ENCODE results near the gene KCTD6.

- TF ChIP-seq, protein P1, sequence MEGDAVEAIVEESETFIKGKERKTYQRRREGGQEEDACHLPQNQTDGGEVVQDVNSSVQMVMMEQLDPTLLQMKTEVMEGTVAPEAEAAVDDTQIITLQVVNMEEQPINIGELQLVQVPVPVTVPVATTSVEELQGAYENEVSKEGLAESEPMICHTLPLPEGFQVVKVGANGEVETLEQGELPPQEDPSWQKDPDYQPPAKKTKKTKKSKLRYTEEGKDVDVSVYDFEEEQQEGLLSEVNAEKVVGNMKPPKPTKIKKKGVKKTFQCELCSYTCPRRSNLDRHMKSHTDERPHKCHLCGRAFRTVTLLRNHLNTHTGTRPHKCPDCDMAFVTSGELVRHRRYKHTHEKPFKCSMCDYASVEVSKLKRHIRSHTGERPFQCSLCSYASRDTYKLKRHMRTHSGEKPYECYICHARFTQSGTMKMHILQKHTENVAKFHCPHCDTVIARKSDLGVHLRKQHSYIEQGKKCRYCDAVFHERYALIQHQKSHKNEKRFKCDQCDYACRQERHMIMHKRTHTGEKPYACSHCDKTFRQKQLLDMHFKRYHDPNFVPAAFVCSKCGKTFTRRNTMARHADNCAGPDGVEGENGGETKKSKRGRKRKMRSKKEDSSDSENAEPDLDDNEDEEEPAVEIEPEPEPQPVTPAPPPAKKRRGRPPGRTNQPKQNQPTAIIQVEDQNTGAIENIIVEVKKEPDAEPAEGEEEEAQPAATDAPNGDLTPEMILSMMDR (IDR thresholded peaks at IDR 0.05; ENCODE audit: low read depth, low read length): no peak
- TF ChIP-seq EZH2phosphoT487 (IDR thresholded peaks at IDR 0.05; ENCODE audit: low read depth): no peak
Observed at GRCh38 chr3:58534592-58535494, 42.9 kb downstream of the KCTD6 start.
